Measurements from ENCODE around the gene AHSG.

- TF ChIP-seq CTCF (IDR thresholded peaks at IDR 0.05) (no peak), POLR2A (IDR thresholded peaks at IDR 0.05) (no peak)
Observed at GRCh38 chr3:186646841-186647240, 34.0 kb downstream of the AHSG start.
